SK-N-SH (cell line): ENCODE results near the gene AKAP12. TPM values are rescaled to one million over a fixed set of nuclear protein-coding genes. Genes with fewer than 3 reads are reported as not detected.
A peak's percentile ranks its signal among the peaks of the same experiment; 100 is the strongest.
"Not testable (repeated sequence)": the region's sequence is repeated elsewhere in the genome, so short reads cannot be mapped to it uniquely, and the experiment has no call there.

Source experiments
- CTCF ChIA-PET: fragments of 300-600, 350-600 bp; formaldehyde crosslinking; extraction: SDS; loops from one replicate; lab custom pipeline; 2021; lab: Yijun Ruan, JAX
- POLR2A ChIA-PET: fragments of 350-600 bp; sonication (Branson Sonifier 250); formaldehyde crosslinking; extraction: SDS; loops from one replicate; lab custom pipeline; 2020; ENCODE audit warnings: antibody characterized with exemption, inconsistent platforms; lab: Yijun Ruan, JAX
- DNase-seq: peaks from one replicate; pipeline ENCODE4 v3.0.0; 2012
- H2AFZ ChIP-seq: fragments of 200-600 bp; sonication (generic); 2 replicates; pipeline ENCODE4 v1.8.1; 2016; ENCODE audit warnings: antibody characterized with exemption, mild to moderate bottlenecking, low read depth
- H3F3A ChIP-seq: fragments of 200-600 bp; sonication (generic); replicated peaks from 2 replicates; pipeline ENCODE3; 2016; ENCODE audit warnings: antibody characterized with exemption, mild to moderate bottlenecking; ENCODE audit not compliant: insufficient read depth
- H3K27ac ChIP-seq, 2 experiments: fragments of 200-500 bp in 1 of 2; fragments of 200-600 bp in 1 of 2; sonication (Bioruptor generic) in 1 of 2; sonication (generic), shearing (Covaris generic) in 1 of 2; 2 replicates each; pipeline versions ENCODE4 v1.5.1 to v1.6.1; 2014 to 2016; ENCODE audit warnings: low read depth in 2 of 2, inconsistent platforms in 1 of 2, low read length in 1 of 2, mild to moderate bottlenecking in 1 of 2, mixed read lengths in 1 of 2
- H3K27me3 ChIP-seq: fragments of 200-600 bp; sonication (generic), shearing (Covaris generic); 2 replicates; pipeline ENCODE4 v1.6.1; 2016; ENCODE audit warnings: mixed run types; ENCODE audit not compliant: insufficient read depth
- H3K36me3 ChIP-seq, 2 experiments: fragments of 200-500 bp in 1 of 2; fragments of 200-600 bp in 1 of 2; sonication (Bioruptor generic) in 1 of 2; sonication (generic) in 1 of 2; replicated peaks in 1 of 2; 2 replicates each; pipeline versions ENCODE3 to v1.5.1; 2014 to 2016; ENCODE audit warnings: low read length in 1 of 2, mild to moderate bottlenecking in 1 of 2; ENCODE audit not compliant: insufficient read depth in 2 of 2, control insufficient read depth in 1 of 2
- H3K4me1 ChIP-seq, 2 experiments: fragments of 200-500 bp in 1 of 2; fragments of 200-600 bp in 1 of 2; sonication (Bioruptor generic) in 1 of 2; sonication (generic), shearing (Covaris generic) in 1 of 2; 2 replicates each; pipeline versions ENCODE4 v1.5.1 to v1.6.1; 2014 to 2016; ENCODE audit warnings: low read depth in 1 of 2, low read length in 1 of 2, mixed run types in 1 of 2; ENCODE audit not compliant: insufficient read depth in 2 of 2, control insufficient read depth in 1 of 2
- H3K4me2 ChIP-seq: fragments of 200-600 bp; sonication (generic), shearing (Covaris generic); 2 replicates; pipeline ENCODE4 v1.6.1; 2017; ENCODE audit warnings: mixed run types
- H3K4me3 ChIP-seq, 2 experiments: fragments of 200-500 bp in 1 of 2; fragments of 200-600 bp in 1 of 2; sonication (Bioruptor generic) in 1 of 2; sonication (generic), shearing (Covaris generic) in 1 of 2; 2 replicates each; pipeline versions ENCODE4 v1.5.1 to v1.8.1; 2014 to 2016; ENCODE audit warnings: low read depth in 2 of 2, inconsistent platforms in 1 of 2, low read length in 1 of 2, mild to moderate bottlenecking in 1 of 2, mixed read lengths in 1 of 2, moderate library complexity in 1 of 2
- H3K79me2 ChIP-seq: fragments of 200-600 bp; sonication (generic); 2 replicates; pipeline ENCODE4 v1.8.1; 2017; ENCODE audit warnings: mild to moderate bottlenecking; ENCODE audit not compliant: insufficient read depth
- H3K9ac ChIP-seq: fragments of 200-600 bp; sonication (generic); 2 replicates; pipeline ENCODE4 v1.6.1; 2017; ENCODE audit warnings: mixed run types
- H3K9me2 ChIP-seq: fragments of 200-600 bp; sonication (generic); 2 replicates; pipeline ENCODE4 v1.6.1; 2017; ENCODE audit warnings: mixed run types
- H3K9me3 ChIP-seq: fragments of 200-600 bp; sonication (generic); 2 replicates; pipeline ENCODE4 v1.6.1; 2017; ENCODE audit warnings: mixed run types, mild to moderate bottlenecking, moderate library complexity
- H4K20me1 ChIP-seq: fragments of 200-600 bp; sonication (generic); 2 replicates; pipeline ENCODE4 v1.6.1; 2017; ENCODE audit warnings: mild to moderate bottlenecking, mixed run types; ENCODE audit not compliant: insufficient read depth
- ELF1 ChIP-seq: IDR thresholded peaks from 2 replicates; pipeline ENCODE4 v1.4.0; 2012
- EZH2phosphoT487 ChIP-seq: fragments of 200-600 bp; sonication (generic); IDR thresholded peaks from 2 replicates; pipeline ENCODE4 v1.6.1; 2017; ENCODE audit warnings: low read depth, mixed run types, mild to moderate bottlenecking, antibody characterized with exemption, moderate library complexity, borderline replicate concordance
- FOXM1 ChIP-seq: IDR thresholded peaks from 2 replicates; pipeline ENCODE4 v1.4.0; 2012; ENCODE audit warnings: low read depth, mild to moderate bottlenecking
- GABPA ChIP-seq: IDR thresholded peaks from 2 replicates; pipeline ENCODE4 v1.4.0; 2012; ENCODE audit warnings: low read depth, mild to moderate bottlenecking
- MXI1 ChIP-seq: IDR thresholded peaks from 2 replicates; pipeline ENCODE4 v1.6.1; 2012; ENCODE audit warnings: mild to moderate bottlenecking, low read depth, low read length, improper control_type of control experiment
- WGBS: methylation state at CpG from one replicate; pipeline ENCODE4 v1.1.6; 2017; ENCODE audit warnings: low lambda C conversion rate; 5-methylcytosine and 5-hydroxymethylcytosine counted together
- polyA plus RNA-seq, 3 experiments: library from polyadenylated mRNA; depleted of rRNA; stranded (reverse); fragments of >200 nt; gene quantifications; 2 replicates each; pipeline ENCODE4 v1.2.3, GENCODE V29; 2012

Gene AKAP12
- polyA plus RNA-seq, 1 of the 3 experiments (the other 2 are of a cell fraction), result 46.5 TPM

DNA sequence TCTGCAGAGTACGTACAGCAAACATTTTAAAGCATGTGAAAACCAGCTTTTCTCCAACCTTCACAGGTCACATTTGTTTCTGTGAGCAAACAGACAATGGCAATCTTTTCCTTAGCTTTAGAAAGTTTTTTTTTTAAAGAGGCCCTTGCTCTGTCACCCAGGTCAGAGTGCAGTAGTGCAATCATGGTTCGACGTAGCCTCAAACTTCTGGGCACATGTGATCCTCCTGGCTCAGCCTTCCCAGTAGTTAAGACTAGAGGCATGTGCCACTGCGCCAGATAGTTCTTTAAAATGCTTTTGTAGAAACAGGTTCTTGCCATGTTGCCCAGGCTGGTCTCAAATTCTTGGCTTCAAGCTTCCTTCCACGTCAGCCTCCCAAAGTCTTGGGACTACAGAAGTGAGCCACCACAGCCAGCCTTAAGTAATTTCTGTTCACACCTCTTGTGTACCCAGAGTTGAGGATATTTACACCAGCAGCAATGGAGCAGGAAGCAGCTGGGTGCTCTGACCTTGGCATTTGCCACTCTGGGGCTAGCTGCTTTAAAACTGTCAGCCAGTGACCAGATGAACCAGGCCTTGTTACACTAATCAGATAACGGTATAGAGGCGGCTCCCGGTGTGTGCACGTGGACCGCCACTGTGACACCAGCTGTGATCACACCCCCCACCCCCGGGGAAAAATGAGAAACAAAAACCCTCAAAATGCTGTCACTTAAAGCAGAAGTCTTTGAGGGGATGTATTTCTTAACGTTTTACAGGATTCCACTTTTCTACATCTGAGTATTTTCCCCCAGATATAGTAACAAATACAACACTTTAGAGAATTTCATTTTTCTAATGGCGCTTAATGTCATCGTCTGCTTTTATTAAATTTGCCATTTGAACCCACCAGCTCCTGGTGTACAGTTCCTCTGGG lies 71.3 kb downstream of the AKAP12 start:
- no peak overlapping the region for H3K9ac ChIP-seq
- no peaks in the 10 kb centered on the region for H3K27me3 ChIP-seq
- H3K27ac ChIP-seq, result peak overlapping the region in 1 of 2 experiments; percentile 40; a peak in 1 of 4 replicates
- peaks cover 0 to 4% of the 10 kb centered on the region in 2 experiments; a peak in 1 of 4 replicates for H3K4me1 ChIP-seq
- ChIA-PET CTCF (interaction anchor here (0.6 to 7.1 kb wide), 5 partner anchors 14 to 419 kb away, joined by 3 to 59 read pairs (median 4); no protein-coding TSS in a partner anchor), POLR2A (no interaction called here)
- DNase-seq, result peak; percentile 74
- TF ChIP-seq MXI1 (peak; percentile 84), EZH2phosphoT487 (no peak)
- H4K20me1 ChIP-seq, result no peaks in the 10 kb centered on the region
- no peak overlapping the region for H3K4me3 ChIP-seq
- 77% methylated on average over 14 of the region's 14 CpGs for WGBS
- no peak overlapping the region for H2AFZ ChIP-seq
- H3K9me3 ChIP-seq, result no peaks in the 10 kb centered on the region
- H3K36me3 ChIP-seq, result peaks cover 0 to 7% of the 10 kb centered on the region in 2 experiments
- H3K79me2 ChIP-seq, result peaks cover 10% of the 10 kb centered on the region; the same call in 1 of the 2 replicates
- H3K4me2 ChIP-seq, result no peak overlapping the region
- H3F3A ChIP-seq, result no peaks in the 10 kb centered on the region
- no peaks in the 10 kb centered on the region for H3K9me2 ChIP-seq

DNA sequence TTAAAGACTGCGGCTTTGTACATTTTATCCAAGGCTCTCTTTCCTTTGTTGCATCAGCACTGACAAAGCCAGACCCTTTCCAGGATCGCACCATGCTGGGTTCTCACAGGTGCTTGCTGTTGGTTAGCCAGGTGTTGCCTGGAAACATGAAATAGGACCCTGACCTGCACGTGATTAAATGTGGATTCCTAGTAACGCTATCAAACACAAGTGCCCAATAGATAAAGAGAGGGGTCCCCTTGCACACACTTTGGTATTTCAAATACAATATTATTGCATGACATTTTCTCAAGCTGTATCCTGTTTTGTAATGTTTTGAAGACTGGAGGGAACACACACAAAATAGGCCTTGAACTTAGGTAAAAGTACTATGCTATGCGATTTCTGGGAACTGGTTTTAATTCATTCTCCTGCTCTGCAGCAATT lies 73.3 kb downstream of the AKAP12 start:
- CTCF ChIA-PET, result interaction anchor here (0.6 to 7.1 kb wide), 2 partner anchors 9 to 12 kb away, joined by 3 to 59 read pairs; no protein-coding TSS in a partner anchor
- Histone ChIP-seq H3K27me3 (no peaks in the 10 kb centered on the region), H3K27ac (no peak overlapping the region), H3F3A (peaks cover 14% of the 10 kb centered on the region), H3K9me2 (no peaks in the 10 kb centered on the region), H3K4me1 (peaks cover 0 to 6% of the 10 kb centered on the region in 2 experiments; a peak in 2 of 4 replicates), H3K9me3 (no peaks in the 10 kb centered on the region), H2AFZ (no peak overlapping the region), H3K4me2 (no peak overlapping the region), H3K9ac (no peak overlapping the region), H4K20me1 (no peaks in the 10 kb centered on the region), H3K4me3 (no peak overlapping the region), H3K36me3 (peaks cover 0 to 3% of the 10 kb centered on the region in 2 experiments), H3K79me2 (peaks cover 10% of the 10 kb centered on the region; the same call in 1 of the 2 replicates)
- DNase-seq, result no peak
- 92% methylated on average over 5 of the region's 5 CpGs for WGBS
- POLR2A ChIA-PET, result no interaction called here
- TF ChIP-seq FOXM1 (no peak), ELF1 (no peak), GABPA (no peak)

DNA sequence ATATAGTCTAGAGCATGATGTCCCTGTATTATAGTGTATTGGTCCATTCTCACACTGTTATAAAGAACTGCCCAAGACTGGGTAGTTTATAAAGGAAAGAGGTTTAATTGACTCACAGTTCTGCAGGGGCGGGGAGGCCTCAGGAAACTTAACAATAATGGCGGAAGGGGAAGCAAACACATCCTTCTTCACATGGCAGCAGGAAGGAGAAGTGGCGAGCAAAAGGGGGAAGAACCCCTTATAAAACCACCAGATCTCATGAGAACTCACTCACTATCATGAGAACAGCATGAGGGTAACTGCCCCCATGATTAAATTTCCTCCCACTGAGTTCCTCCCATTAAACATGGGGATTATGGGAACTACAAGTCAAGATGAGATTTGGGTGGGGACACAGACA lies 75.9 kb downstream of the AKAP12 start:
- H3K4me3 ChIP-seq, result not testable (repeated sequence)

More for the DNA sequence above, 75.9 kb downstream of the AKAP12 start:
- H2AFZ ChIP-seq, H3K9me2 ChIP-seq, H4K20me1 ChIP-seq, H3K9ac ChIP-seq, H3K27ac ChIP-seq, H3K9me3 ChIP-seq, H3K4me1 ChIP-seq, H3K4me2 ChIP-seq, POLR2A ChIA-PET, H3K27me3 ChIP-seq, DNase-seq, H3K36me3 ChIP-seq, CTCF ChIA-PET: not testable (repeated sequence)
- peaks cover 20% of the 10 kb centered on the region for H3F3A ChIP-seq
- peaks cover 21% of the 10 kb centered on the region; the same call in 1 of the 2 replicates for H3K79me2 ChIP-seq
- 97% methylated on average over 3 of the region's 3 CpGs for WGBS
